Astrocyte of the cerebellum (primary cell): Measurements from ENCODE around the gene TACR1.

Experiments
- DNase-seq: peaks from one replicate; pipeline ENCODE4 v3.0.0-alpha.2; 2011; ENCODE audit warnings: low read depth
- H3K4me3 ChIP-seq: 2 replicates; pipeline ENCODE4 v1.5.1; 2011; ENCODE audit warnings: mild to moderate bottlenecking, low read depth, low read length, moderate library complexity
- in situ Hi-C: cut with HindIII; loops from 2 replicates; pipeline ENCODE4 v1.10.0; 2017; ENCODE audit warnings: low sequenced_read_pairs
- TF ChIP-seq, protein P1 (sequence below): IDR thresholded peaks from 2 replicates; pipeline ENCODE4 v1.5.1; 2012; ENCODE audit warnings: low read length, low read depth, moderate library complexity, mild to moderate bottlenecking; ENCODE audit errors: missing control alignments

Gene TACR1

DNA sequence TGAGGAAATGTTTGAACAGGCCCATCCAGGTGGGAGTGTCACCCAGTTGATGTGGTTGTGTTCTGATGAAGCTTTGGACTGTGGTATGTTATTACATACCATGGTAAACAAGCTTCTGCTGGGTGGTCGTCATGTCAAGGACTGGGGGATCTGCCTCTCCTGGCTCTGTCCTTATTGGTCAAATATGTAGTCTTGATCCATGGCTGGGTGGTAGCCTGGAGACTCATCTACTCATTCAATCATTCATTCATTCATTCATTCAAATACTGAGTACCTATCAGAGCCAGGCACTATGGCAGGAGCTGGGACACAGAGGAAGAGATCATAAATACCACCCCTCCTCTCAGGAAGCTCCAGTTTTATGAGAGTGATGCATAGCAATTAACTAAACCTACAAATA is 60.8 kb downstream of the TACR1 start:
- no peak overlapping the region for H3K4me3 ChIP-seq
- in situ Hi-C loops: no loop called here
- TF ChIP-seq, protein P1, sequence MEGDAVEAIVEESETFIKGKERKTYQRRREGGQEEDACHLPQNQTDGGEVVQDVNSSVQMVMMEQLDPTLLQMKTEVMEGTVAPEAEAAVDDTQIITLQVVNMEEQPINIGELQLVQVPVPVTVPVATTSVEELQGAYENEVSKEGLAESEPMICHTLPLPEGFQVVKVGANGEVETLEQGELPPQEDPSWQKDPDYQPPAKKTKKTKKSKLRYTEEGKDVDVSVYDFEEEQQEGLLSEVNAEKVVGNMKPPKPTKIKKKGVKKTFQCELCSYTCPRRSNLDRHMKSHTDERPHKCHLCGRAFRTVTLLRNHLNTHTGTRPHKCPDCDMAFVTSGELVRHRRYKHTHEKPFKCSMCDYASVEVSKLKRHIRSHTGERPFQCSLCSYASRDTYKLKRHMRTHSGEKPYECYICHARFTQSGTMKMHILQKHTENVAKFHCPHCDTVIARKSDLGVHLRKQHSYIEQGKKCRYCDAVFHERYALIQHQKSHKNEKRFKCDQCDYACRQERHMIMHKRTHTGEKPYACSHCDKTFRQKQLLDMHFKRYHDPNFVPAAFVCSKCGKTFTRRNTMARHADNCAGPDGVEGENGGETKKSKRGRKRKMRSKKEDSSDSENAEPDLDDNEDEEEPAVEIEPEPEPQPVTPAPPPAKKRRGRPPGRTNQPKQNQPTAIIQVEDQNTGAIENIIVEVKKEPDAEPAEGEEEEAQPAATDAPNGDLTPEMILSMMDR: no peak
- no peak for DNase-seq

- in situ Hi-C loops: no loop called here
- no peak for DNase-seq
- no peak overlapping the region for H3K4me3 ChIP-seq
- TF ChIP-seq, protein P1: no peak
These were observed 63.4 kb downstream of the TACR1 start for GRCh38 chr2:75135776-75136400.

DNA sequence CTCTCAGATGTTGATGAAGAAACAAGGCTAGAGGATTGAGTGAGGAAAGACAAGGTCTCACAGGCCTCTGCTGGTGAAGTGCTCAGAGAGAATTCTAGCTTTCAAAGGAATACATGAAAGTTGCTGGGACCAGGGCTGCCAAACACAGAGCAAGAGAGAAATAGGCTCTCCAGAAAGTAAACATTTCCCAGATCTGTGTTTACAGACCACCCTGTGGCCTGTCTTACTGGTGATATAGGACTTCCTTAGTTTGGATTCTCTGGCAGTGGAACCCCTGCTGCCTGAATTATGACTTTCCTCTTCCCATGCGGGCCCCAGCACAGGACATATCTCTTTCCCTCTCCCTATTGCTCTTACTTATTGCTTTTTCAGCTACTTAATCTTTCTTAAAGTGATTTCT is 64.5 kb downstream of the TACR1 start:
- no peak for DNase-seq
- TF ChIP-seq, protein P1: no peak
- no peak overlapping the region for H3K4me3 ChIP-seq
- in situ Hi-C loops: no loop called here

DNA sequence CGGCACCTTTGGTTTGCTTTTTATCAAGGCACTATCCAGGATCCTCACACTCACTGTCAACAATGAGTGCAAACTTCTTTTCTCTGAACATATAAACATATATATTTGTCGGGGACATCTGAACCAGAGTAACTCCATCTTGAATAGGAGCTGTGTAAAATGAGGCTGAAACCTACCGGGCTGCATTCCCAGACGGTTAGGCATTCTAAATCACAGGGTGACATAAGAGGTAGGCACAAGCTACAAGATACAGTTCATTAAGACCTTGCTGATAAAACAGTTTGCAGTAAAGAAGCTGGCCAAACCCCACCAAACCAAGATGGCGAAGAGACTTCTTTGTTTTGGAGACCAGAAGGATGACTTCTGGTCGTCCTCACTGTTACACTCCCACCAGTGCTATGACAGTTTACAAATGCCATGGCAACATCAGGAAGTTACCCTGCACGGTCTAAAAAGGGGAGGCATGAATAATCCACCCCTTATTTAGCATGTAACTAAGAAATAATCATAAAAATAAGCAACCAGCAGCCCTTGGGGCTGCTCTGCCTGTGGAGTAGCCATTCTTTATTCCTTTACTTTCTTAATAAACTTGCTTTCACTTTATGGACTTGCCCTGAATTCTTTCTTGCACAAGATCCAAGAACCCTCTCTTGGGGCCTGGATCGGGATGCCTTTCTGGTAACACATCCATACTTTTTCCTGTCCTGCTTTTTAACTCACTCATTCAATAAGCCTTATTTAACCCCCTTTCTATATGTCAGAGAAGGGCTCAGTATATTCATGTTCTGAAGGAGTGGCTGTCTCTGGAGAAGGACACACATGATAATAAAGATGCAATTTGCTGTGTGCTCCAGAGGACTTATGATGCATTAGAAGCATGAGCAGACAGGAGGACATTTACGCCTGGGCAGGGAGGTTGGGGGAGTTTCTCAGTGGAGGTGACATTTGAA is 65.4 kb downstream of the TACR1 start:
- TF ChIP-seq, protein P1: no peak
- no peak overlapping the region for H3K4me3 ChIP-seq
- in situ Hi-C loops: no loop called here
- DNase-seq: no peak

DNA sequence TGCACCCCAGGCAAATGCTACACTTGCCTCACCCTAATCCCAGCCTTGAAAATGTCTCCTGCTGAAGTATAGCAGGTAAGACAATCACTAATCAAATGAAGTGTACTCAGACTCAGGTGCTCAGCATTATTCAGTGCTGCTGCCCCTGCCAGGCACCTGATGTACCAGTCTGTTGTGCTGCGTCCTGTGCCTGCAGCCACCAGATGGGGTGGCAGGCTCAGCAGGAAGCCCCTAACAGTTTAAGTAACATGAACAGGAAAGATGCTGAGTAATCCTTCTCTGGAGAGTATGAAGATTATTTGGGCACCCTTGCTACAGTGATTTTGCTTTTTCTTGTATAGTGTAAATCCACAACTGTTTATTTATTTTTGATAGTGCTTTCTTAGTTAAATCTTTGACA is 69.1 kb downstream of the TACR1 start:
- in situ Hi-C loops: no loop called here
- H3K4me3 ChIP-seq: no peak overlapping the region
- TF ChIP-seq, protein P1: no peak
- DNase-seq: no peak

GRCh38 chr2:75123876-75124275 is 75.4 kb downstream of the TACR1 start:
- in situ Hi-C loops: no loop called here
- TF ChIP-seq, protein P1: no peak
- no peak for DNase-seq
- no peak overlapping the region for H3K4me3 ChIP-seq
